SK-N-SH (cell line): ENCODE results near the gene RAI14. TPM values are rescaled to one million over a fixed set of nuclear protein-coding genes. Genes with fewer than 3 reads are reported as not detected.

Source experiments
- CTCF ChIA-PET: fragments of 300-600, 350-600 bp; formaldehyde crosslinking; extraction: SDS; loops from one replicate; lab custom pipeline; 2021; lab: Yijun Ruan, JAX
- POLR2A ChIA-PET: fragments of 350-600 bp; sonication (Branson Sonifier 250); formaldehyde crosslinking; extraction: SDS; loops from one replicate; lab custom pipeline; 2020; ENCODE audit warnings: antibody characterized with exemption, inconsistent platforms; lab: Yijun Ruan, JAX
- DNase-seq: peaks from one replicate; pipeline ENCODE4 v3.0.0; 2012
- H2AFZ ChIP-seq: fragments of 200-600 bp; sonication (generic); 2 replicates; pipeline ENCODE4 v1.8.1; 2016; ENCODE audit warnings: antibody characterized with exemption, mild to moderate bottlenecking, low read depth
- H3F3A ChIP-seq: fragments of 200-600 bp; sonication (generic); replicated peaks from 2 replicates; pipeline ENCODE3; 2016; ENCODE audit warnings: antibody characterized with exemption, mild to moderate bottlenecking; ENCODE audit not compliant: insufficient read depth
- H3K27ac ChIP-seq, 2 experiments: fragments of 200-500 bp in 1 of 2; fragments of 200-600 bp in 1 of 2; sonication (Bioruptor generic) in 1 of 2; sonication (generic), shearing (Covaris generic) in 1 of 2; 2 replicates each; pipeline versions ENCODE4 v1.5.1 to v1.6.1; 2014 to 2016; ENCODE audit warnings: low read depth in 2 of 2, inconsistent platforms in 1 of 2, low read length in 1 of 2, mild to moderate bottlenecking in 1 of 2, mixed read lengths in 1 of 2
- H3K27me3 ChIP-seq: fragments of 200-600 bp; sonication (generic), shearing (Covaris generic); 2 replicates; pipeline ENCODE4 v1.6.1; 2016; ENCODE audit warnings: mixed run types; ENCODE audit not compliant: insufficient read depth
- H3K36me3 ChIP-seq, 2 experiments: fragments of 200-500 bp in 1 of 2; fragments of 200-600 bp in 1 of 2; sonication (Bioruptor generic) in 1 of 2; sonication (generic) in 1 of 2; replicated peaks in 1 of 2; 2 replicates each; pipeline versions ENCODE3 to v1.5.1; 2014 to 2016; ENCODE audit warnings: low read length in 1 of 2, mild to moderate bottlenecking in 1 of 2; ENCODE audit not compliant: insufficient read depth in 2 of 2, control insufficient read depth in 1 of 2
- H3K4me1 ChIP-seq, 2 experiments: fragments of 200-500 bp in 1 of 2; fragments of 200-600 bp in 1 of 2; sonication (Bioruptor generic) in 1 of 2; sonication (generic), shearing (Covaris generic) in 1 of 2; 2 replicates each; pipeline versions ENCODE4 v1.5.1 to v1.6.1; 2014 to 2016; ENCODE audit warnings: low read depth in 1 of 2, low read length in 1 of 2, mixed run types in 1 of 2; ENCODE audit not compliant: insufficient read depth in 2 of 2, control insufficient read depth in 1 of 2
- H3K4me2 ChIP-seq: fragments of 200-600 bp; sonication (generic), shearing (Covaris generic); 2 replicates; pipeline ENCODE4 v1.6.1; 2017; ENCODE audit warnings: mixed run types
- H3K4me3 ChIP-seq, 2 experiments: fragments of 200-500 bp in 1 of 2; fragments of 200-600 bp in 1 of 2; sonication (Bioruptor generic) in 1 of 2; sonication (generic), shearing (Covaris generic) in 1 of 2; 2 replicates each; pipeline versions ENCODE4 v1.5.1 to v1.8.1; 2014 to 2016; ENCODE audit warnings: low read depth in 2 of 2, inconsistent platforms in 1 of 2, low read length in 1 of 2, mild to moderate bottlenecking in 1 of 2, mixed read lengths in 1 of 2, moderate library complexity in 1 of 2
- H3K79me2 ChIP-seq: fragments of 200-600 bp; sonication (generic); 2 replicates; pipeline ENCODE4 v1.8.1; 2017; ENCODE audit warnings: mild to moderate bottlenecking; ENCODE audit not compliant: insufficient read depth
- H3K9ac ChIP-seq: fragments of 200-600 bp; sonication (generic); 2 replicates; pipeline ENCODE4 v1.6.1; 2017; ENCODE audit warnings: mixed run types
- H3K9me2 ChIP-seq: fragments of 200-600 bp; sonication (generic); 2 replicates; pipeline ENCODE4 v1.6.1; 2017; ENCODE audit warnings: mixed run types
- H3K9me3 ChIP-seq: fragments of 200-600 bp; sonication (generic); 2 replicates; pipeline ENCODE4 v1.6.1; 2017; ENCODE audit warnings: mixed run types, mild to moderate bottlenecking, moderate library complexity
- H4K20me1 ChIP-seq: fragments of 200-600 bp; sonication (generic); 2 replicates; pipeline ENCODE4 v1.6.1; 2017; ENCODE audit warnings: mild to moderate bottlenecking, mixed run types; ENCODE audit not compliant: insufficient read depth
- FOSL2 ChIP-seq: IDR thresholded peaks from 2 replicates; pipeline ENCODE4 v1.4.0; 2012; ENCODE audit warnings: low read depth, mild to moderate bottlenecking, moderate library complexity, borderline replicate concordance
- FOXM1 ChIP-seq: IDR thresholded peaks from 2 replicates; pipeline ENCODE4 v1.4.0; 2012; ENCODE audit warnings: low read depth, mild to moderate bottlenecking
- GABPA ChIP-seq: IDR thresholded peaks from 2 replicates; pipeline ENCODE4 v1.4.0; 2012; ENCODE audit warnings: low read depth, mild to moderate bottlenecking
- NFIC ChIP-seq: IDR thresholded peaks from 2 replicates; pipeline ENCODE4 v1.4.0; 2012; ENCODE audit warnings: borderline replicate concordance
- RAD21 ChIP-seq: IDR thresholded peaks from 2 replicates; pipeline ENCODE4 v1.6.1; 2012; ENCODE audit warnings: mild to moderate bottlenecking, low read length
- RXRA ChIP-seq: IDR thresholded peaks from 2 replicates; pipeline ENCODE4 v1.4.0; 2012; ENCODE audit warnings: low read depth, mild to moderate bottlenecking, borderline replicate concordance
- SIN3A ChIP-seq: IDR thresholded peaks from 2 replicates; pipeline ENCODE4 v1.6.1; 2012; ENCODE audit warnings: low read depth, mild to moderate bottlenecking, low read length, moderate library complexity, borderline replicate concordance
- SMC3 ChIP-seq: IDR thresholded peaks from 2 replicates; pipeline ENCODE4 v1.6.1; 2012; ENCODE audit warnings: low read depth, low read length, improper control_type of control experiment
- polyA plus RNA-seq, 3 experiments: library from polyadenylated mRNA; depleted of rRNA; stranded (reverse); fragments of >200 nt; gene quantifications; 2 replicates each; pipeline ENCODE4 v1.2.3, GENCODE V29; 2012
- TF ChIP-seq, protein P1 (sequence below): IDR thresholded peaks from 2 replicates; pipeline ENCODE4 v1.6.1; 2012; ENCODE audit warnings: mild to moderate bottlenecking, low read depth, low read length, moderate library complexity
- TF ChIP-seq, protein P2 (sequence below): fragments of 150-350 bp; IDR thresholded peaks from 2 replicates; pipeline ENCODE4 v1.6.1; 2016; ENCODE audit warnings: mild to moderate bottlenecking, low read depth, low read length
- TF ChIP-seq, protein P3 (sequence below): fragments of 200-600 bp; sonication (generic); IDR thresholded peaks from 2 replicates; pipeline ENCODE4 v1.6.1; 2017; ENCODE audit warnings: antibody characterized with exemption, mild to moderate bottlenecking, moderate library complexity
- TF ChIP-seq, protein P4 (sequence below): IDR thresholded peaks from 2 replicates; pipeline ENCODE4 v1.4.0; 2012; ENCODE audit warnings: low read depth

Gene RAI14
- polyA plus RNA-seq, 1 of the 3 experiments (the other 2 are of a cell fraction), result 53.2 TPM

DNA sequence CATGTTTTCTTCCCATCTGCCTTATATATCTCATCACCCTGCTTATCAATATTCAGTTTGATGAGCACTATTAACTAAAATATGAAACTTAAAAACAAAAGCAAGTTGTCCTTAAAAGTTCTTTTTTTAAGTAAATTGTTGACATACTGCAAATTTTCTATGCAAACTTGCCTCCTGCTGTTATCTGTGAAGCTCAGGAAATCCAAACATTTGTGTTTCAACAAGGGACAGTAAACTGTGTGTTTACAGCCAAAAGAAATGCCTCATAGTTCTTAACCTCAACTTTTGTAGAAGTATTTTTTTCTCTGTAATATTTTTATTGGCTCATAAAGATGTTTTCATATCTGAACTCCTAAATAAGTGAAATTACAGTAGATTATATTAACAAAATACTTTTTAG lies 175.2 kb downstream of the RAI14 start:
- CTCF ChIA-PET, result no interaction called here

More for the DNA sequence above, 175.2 kb downstream of the RAI14 start:
- DNase-seq, result no peak
- Histone ChIP-seq H2AFZ (no peak overlapping the region), H3F3A (peaks cover 20% of the 10 kb centered on the region), H3K4me2 (no peak overlapping the region), H3K79me2 (no peaks in the 10 kb centered on the region), H4K20me1 (no peaks in the 10 kb centered on the region), H3K4me3 (no peak overlapping the region), H3K9me3 (no peaks in the 10 kb centered on the region), H3K27me3 (no peaks in the 10 kb centered on the region), H3K36me3 (peaks cover 65 to 67% of the 10 kb centered on the region in 2 experiments), H3K27ac (no peak overlapping the region), H3K9me2 (no peaks in the 10 kb centered on the region), H3K4me1 (no peaks in the 10 kb centered on the region), H3K9ac (no peak overlapping the region)
- TF ChIP-seq NFIC (no peak), RAD21 (no peak), RXRA (no peak), SIN3A (no peak), SMC3 (no peak), FOXM1 (no peak), FOSL2 (no peak), GABPA (no peak)
- TF ChIP-seq, protein P1, sequence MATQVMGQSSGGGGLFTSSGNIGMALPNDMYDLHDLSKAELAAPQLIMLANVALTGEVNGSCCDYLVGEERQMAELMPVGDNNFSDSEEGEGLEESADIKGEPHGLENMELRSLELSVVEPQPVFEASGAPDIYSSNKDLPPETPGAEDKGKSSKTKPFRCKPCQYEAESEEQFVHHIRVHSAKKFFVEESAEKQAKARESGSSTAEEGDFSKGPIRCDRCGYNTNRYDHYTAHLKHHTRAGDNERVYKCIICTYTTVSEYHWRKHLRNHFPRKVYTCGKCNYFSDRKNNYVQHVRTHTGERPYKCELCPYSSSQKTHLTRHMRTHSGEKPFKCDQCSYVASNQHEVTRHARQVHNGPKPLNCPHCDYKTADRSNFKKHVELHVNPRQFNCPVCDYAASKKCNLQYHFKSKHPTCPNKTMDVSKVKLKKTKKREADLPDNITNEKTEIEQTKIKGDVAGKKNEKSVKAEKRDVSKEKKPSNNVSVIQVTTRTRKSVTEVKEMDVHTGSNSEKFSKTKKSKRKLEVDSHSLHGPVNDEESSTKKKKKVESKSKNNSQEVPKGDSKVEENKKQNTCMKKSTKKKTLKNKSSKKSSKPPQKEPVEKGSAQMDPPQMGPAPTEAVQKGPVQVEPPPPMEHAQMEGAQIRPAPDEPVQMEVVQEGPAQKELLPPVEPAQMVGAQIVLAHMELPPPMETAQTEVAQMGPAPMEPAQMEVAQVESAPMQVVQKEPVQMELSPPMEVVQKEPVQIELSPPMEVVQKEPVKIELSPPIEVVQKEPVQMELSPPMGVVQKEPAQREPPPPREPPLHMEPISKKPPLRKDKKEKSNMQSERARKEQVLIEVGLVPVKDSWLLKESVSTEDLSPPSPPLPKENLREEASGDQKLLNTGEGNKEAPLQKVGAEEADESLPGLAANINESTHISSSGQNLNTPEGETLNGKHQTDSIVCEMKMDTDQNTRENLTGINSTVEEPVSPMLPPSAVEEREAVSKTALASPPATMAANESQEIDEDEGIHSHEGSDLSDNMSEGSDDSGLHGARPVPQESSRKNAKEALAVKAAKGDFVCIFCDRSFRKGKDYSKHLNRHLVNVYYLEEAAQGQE, result no peak
- TF ChIP-seq, protein P2, sequence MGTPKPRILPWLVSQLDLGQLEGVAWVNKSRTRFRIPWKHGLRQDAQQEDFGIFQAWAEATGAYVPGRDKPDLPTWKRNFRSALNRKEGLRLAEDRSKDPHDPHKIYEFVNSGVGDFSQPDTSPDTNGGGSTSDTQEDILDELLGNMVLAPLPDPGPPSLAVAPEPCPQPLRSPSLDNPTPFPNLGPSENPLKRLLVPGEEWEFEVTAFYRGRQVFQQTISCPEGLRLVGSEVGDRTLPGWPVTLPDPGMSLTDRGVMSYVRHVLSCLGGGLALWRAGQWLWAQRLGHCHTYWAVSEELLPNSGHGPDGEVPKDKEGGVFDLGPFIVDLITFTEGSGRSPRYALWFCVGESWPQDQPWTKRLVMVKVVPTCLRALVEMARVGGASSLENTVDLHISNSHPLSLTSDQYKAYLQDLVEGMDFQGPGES, result no peak
- TF ChIP-seq, protein P3, sequence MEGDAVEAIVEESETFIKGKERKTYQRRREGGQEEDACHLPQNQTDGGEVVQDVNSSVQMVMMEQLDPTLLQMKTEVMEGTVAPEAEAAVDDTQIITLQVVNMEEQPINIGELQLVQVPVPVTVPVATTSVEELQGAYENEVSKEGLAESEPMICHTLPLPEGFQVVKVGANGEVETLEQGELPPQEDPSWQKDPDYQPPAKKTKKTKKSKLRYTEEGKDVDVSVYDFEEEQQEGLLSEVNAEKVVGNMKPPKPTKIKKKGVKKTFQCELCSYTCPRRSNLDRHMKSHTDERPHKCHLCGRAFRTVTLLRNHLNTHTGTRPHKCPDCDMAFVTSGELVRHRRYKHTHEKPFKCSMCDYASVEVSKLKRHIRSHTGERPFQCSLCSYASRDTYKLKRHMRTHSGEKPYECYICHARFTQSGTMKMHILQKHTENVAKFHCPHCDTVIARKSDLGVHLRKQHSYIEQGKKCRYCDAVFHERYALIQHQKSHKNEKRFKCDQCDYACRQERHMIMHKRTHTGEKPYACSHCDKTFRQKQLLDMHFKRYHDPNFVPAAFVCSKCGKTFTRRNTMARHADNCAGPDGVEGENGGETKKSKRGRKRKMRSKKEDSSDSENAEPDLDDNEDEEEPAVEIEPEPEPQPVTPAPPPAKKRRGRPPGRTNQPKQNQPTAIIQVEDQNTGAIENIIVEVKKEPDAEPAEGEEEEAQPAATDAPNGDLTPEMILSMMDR, result no peak
- TF ChIP-seq, protein P4, sequence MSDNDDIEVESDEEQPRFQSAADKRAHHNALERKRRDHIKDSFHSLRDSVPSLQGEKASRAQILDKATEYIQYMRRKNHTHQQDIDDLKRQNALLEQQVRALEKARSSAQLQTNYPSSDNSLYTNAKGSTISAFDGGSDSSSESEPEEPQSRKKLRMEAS, result no peak
- POLR2A ChIA-PET, result no interaction called here
